K562 (cell line): Measurements from ENCODE around the gene CLIP2. TPM values are rescaled to one million over a fixed set of nuclear protein-coding genes. Genes with fewer than 3 reads are reported as not detected.

ENCODE experiments used
- AFF1 ChIP-seq, 2 experiments: fragments of 450-650 bp; IDR thresholded peaks; 2 replicates each; pipeline ENCODE4 v1.6.1; 2018; ENCODE audit warnings: mild to moderate bottlenecking in 2 of 2, low read depth in 1 of 2; ENCODE audit not compliant: partially characterized antibody in 2 of 2
- CHD4 ChIP-seq: fragments of 200-600 bp; sonication (generic); IDR thresholded peaks from 3 replicates; pipeline ENCODE4 v1.6.1; 2012; ENCODE audit warnings: low read depth, mild to moderate bottlenecking, mixed read lengths, low read length, inconsistent platforms; ENCODE audit not compliant: insufficient read depth, insufficient replicate concordance, poor library complexity, severe bottlenecking
- EGR1 ChIP-seq: fragments of 450-650 bp; conservative IDR thresholded peaks from 2 replicates; pipeline ENCODE4 v1.6.1; 2017; ENCODE audit warnings: mild to moderate bottlenecking
- EWSR1 ChIP-seq: fragments of 450-650 bp; IDR thresholded peaks from 2 replicates; pipeline ENCODE4 v1.6.1; 2018; ENCODE audit warnings: borderline replicate concordance, mild to moderate bottlenecking, low read depth, moderate library complexity; ENCODE audit not compliant: partially characterized antibody
- FOSL1 ChIP-seq: fragments of 200-800 bp; sonication (Bioruptor generic); conservative IDR thresholded peaks from 2 replicates; pipeline ENCODE4 v1.6.1; 2016; ENCODE audit warnings: missing genetic modification characterization, missing compliant biosample characterization
- FOXA3 ChIP-seq, 2 experiments: fragments of 450-650 bp in 1 of 2; sonication (generic) in 1 of 2; formaldehyde crosslinking; IDR thresholded peaks in 1 of 2; conservative IDR thresholded peaks in 1 of 2; 2 replicates each; pipeline versions ENCODE4 v1.4.0 to v1.8.0; 2020 to 2022; ENCODE audit warnings: mild to moderate bottlenecking in 2 of 2, missing genetic modification reagents in 1 of 2
- FOXK2 ChIP-seq, 2 experiments: fragments of 450-650 bp; IDR thresholded peaks in 1 of 2; conservative IDR thresholded peaks in 1 of 2; 2 replicates each; pipeline ENCODE4 v1.6.1; 2016; ENCODE audit warnings: low read depth in 2 of 2, mild to moderate bottlenecking in 1 of 2
- HMG20B ChIP-seq: fragments of 250-450 bp; sonication (Bioruptor Pico); IDR thresholded peaks from 2 replicates; pipeline ENCODE4 v1.5.0; 2021; ENCODE audit warnings: mild to moderate bottlenecking
- JUND ChIP-seq, 2 experiments: IDR thresholded peaks; 2 replicates in 1 of 2; 3 replicates in 1 of 2; pipeline ENCODE4 v1.6.1; 2011; ENCODE audit warnings: borderline replicate concordance in 2 of 2, low read depth in 2 of 2, low read length in 2 of 2, improper control_type of control experiment in 1 of 2, missing biosample characterization in 1 of 2, missing genetic modification characterization in 1 of 2, missing genetic modification reagents in 1 of 2
- NFATC3 ChIP-seq: fragments of 450-650 bp; IDR thresholded peaks from 2 replicates; pipeline ENCODE4 v1.6.1; 2017; ENCODE audit warnings: mild to moderate bottlenecking
- RBM22 ChIP-seq: fragments of 200-400 bp; formaldehyde crosslinking; IDR thresholded peaks from 2 replicates; pipeline ENCODE4 v1.6.1; 2018; ENCODE audit warnings: low read length, low read depth; ENCODE audit not compliant: poor library complexity, severe bottlenecking
- SIRT6 ChIP-seq: IDR thresholded peaks from one replicate; pipeline ENCODE4 v1.6.1; 2012; ENCODE audit warnings: low read depth, mild to moderate bottlenecking, control low read depth, inconsistent platforms, low read length, moderate library complexity
- SMARCA4 ChIP-seq: fragments of 450-650 bp; IDR thresholded peaks from 2 replicates; pipeline ENCODE4 v1.6.1; 2016
- SMARCE1 ChIP-seq: fragments of 450-650 bp; IDR thresholded peaks from 2 replicates; pipeline ENCODE4 v1.7.1; 2016; ENCODE audit warnings: mild to moderate bottlenecking
- SNRNP70 ChIP-seq: fragments of 200-400 bp; formaldehyde crosslinking; optimal IDR thresholded peaks from 2 replicates; pipeline ENCODE3; 2017; ENCODE audit warnings: low read depth, low read length
- SUPT5H ChIP-seq: fragments of 450-650 bp; IDR thresholded peaks from 2 replicates; pipeline ENCODE4 v1.6.1; 2016
- TCF7 ChIP-seq: sonication (generic); IDR thresholded peaks from 2 replicates; pipeline ENCODE4 v1.6.1; 2016; ENCODE audit warnings: antibody characterized with exemption, borderline replicate concordance
- ZEB2 ChIP-seq: fragments of 450-650 bp; IDR thresholded peaks from 2 replicates; pipeline ENCODE4 v1.6.1; 2016
- ZNF212 ChIP-seq: fragments of 450-650 bp; formaldehyde crosslinking; IDR thresholded peaks from 2 replicates; pipeline ENCODE4 v1.4.0; 2020; ENCODE audit warnings: mild to moderate bottlenecking
- ZNF347 ChIP-seq: fragments of 450-650 bp; formaldehyde crosslinking; IDR thresholded peaks from 2 replicates; pipeline ENCODE4 v1.4.0; 2020; ENCODE audit warnings: low read depth, mild to moderate bottlenecking, moderate library complexity
- ZNF695 ChIP-seq: fragments of 450-650 bp; formaldehyde crosslinking; IDR thresholded peaks from 2 replicates; pipeline ENCODE4 v1.4.0; 2020; ENCODE audit warnings: mild to moderate bottlenecking, moderate library complexity
- polyA plus RNA-seq, 8 experiments: library from polyadenylated mRNA; depleted of rRNA in 4 of 8; stranded (reverse) in 5 of 8; unstranded in 3 of 8; fragments of >200 nt; fragmentation: Nextera tagmentation in 2 of 8; fragmentation: Illumina TruSeq in 1 of 8; extraction: Ambion mirVana in 2 of 8; extraction: Trizol in 1 of 8; gene quantifications; 2 replicates each; pipeline versions ENCODE4 v1.2.1 to v1.2.3, GENCODE V29; 2011 to 2014; ENCODE audit warnings: inconsistent platforms in 1 of 8, missing spikeins in 1 of 8
- total RNA-seq, 7 experiments: library from RNA; depleted of rRNA in 6 of 7; stranded (reverse); fragments of >200 nt in 6 of 7; fragmentation: Illumina TruSeq in 2 of 7; extraction: Trizol in 2 of 7; gene quantifications; 2 replicates each; pipeline versions ENCODE4 v1.2.1 to v1.2.3, GENCODE V29; 2011 to 2021; ENCODE audit warnings: low replicate concordance in 1 of 7
- TF ChIP-seq, protein P1 (sequence below): fragments of 450-650 bp; IDR thresholded peaks from 2 replicates; pipeline ENCODE4 v1.6.1; 2016; ENCODE audit warnings: missing biosample characterization, missing genetic modification characterization
- TF ChIP-seq, protein P2 (sequence below): sonication (generic); formaldehyde crosslinking; IDR thresholded peaks from 2 replicates; pipeline ENCODE4 v1.8.0; 2022; ENCODE audit warnings: missing genetic modification reagents, mild to moderate bottlenecking, borderline replicate concordance

Gene CLIP2
- total and polyA plus RNA-seq, 9 of the 15 experiments (the other 6 are each of a cell fraction or from before 2014, with no cell fraction given): 0.07 to 5.4 (median 2.1) TPM

GRCh38 chr7:74412603-74413002 lies 123.4 kb downstream of the CLIP2 start (continued):
- TF ChIP-seq SNRNP70 (no peak), ZEB2 (no peak), TCF7 (no peak), NFATC3 (no peak), JUND (IDR thresholded peaks at IDR 0.05; ENCODE audit: borderline replicate concordance, low read depth, low read length) (peak; percentile 81), JUND (tag; IDR thresholded peaks at IDR 0.05; ENCODE audit: borderline replicate concordance, low read depth, low read length) (peak; percentile 54; the same call in 2 of the 3 replicates), ZNF695 (CRISPR knock-in tag) (no peak), SMARCA4 (0 out of 2 replicates have a peak, but pooled peaks have one; percentile 41), SUPT5H (no peak), EGR1 (peak; percentile 49), FOXA3 (CRISPR knock-in tag; conservative IDR thresholded peaks at IDR 0.05 in 1 of 2, IDR thresholded peaks at IDR 0.05 in 1 of 2) (no peak), RBM22 (no peak), HMG20B (no peak), SMARCE1 (peak; percentile 46; the same call in 1 of the 2 replicates), FOSL1 (tag) (peak; percentile 61), CHD4 (no peak), ZNF212 (CRISPR knock-in tag) (no peak), EWSR1 (no peak), FOXK2 (conservative IDR thresholded peaks at IDR 0.05 in 1 of 2, IDR thresholded peaks at IDR 0.05 in 1 of 2; ENCODE audit: low read depth in 2 of 2) (no peak), SIRT6 (no peak), ZNF347 (CRISPR knock-in tag) (no peak), AFF1 (IDR thresholded peaks at IDR 0.05; ENCODE audit: low read depth in 1 of 2, partially characterized antibody in 2 of 2) (no peak)
- TF ChIP-seq, protein P1, sequence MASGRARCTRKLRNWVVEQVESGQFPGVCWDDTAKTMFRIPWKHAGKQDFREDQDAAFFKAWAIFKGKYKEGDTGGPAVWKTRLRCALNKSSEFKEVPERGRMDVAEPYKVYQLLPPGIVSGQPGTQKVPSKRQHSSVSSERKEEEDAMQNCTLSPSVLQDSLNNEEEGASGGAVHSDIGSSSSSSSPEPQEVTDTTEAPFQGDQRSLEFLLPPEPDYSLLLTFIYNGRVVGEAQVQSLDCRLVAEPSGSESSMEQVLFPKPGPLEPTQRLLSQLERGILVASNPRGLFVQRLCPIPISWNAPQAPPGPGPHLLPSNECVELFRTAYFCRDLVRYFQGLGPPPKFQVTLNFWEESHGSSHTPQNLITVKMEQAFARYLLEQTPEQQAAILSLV (tag): no peak
- TF ChIP-seq, protein P2, sequence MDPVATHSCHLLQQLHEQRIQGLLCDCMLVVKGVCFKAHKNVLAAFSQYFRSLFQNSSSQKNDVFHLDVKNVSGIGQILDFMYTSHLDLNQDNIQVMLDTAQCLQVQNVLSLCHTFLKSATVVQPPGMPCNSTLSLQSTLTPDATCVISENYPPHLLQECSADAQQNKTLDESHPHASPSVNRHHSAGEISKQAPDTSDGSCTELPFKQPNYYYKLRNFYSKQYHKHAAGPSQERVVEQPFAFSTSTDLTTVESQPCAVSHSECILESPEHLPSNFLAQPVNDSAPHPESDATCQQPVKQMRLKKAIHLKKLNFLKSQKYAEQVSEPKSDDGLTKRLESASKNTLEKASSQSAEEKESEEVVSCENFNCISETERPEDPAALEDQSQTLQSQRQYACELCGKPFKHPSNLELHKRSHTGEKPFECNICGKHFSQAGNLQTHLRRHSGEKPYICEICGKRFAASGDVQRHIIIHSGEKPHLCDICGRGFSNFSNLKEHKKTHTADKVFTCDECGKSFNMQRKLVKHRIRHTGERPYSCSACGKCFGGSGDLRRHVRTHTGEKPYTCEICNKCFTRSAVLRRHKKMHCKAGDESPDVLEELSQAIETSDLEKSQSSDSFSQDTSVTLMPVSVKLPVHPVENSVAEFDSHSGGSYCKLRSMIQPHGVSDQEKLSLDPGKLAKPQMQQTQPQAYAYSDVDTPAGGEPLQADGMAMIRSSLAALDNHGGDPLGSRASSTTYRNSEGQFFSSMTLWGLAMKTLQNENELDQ (CRISPR knock-in tag): no peak
